Progenitor cell of endocrine pancreas (in vitro differentiated cells): ENCODE measurements around the gene ASCL2. TPM values are rescaled to one million over a fixed set of nuclear protein-coding genes. Genes with fewer than 3 reads are reported as not detected.
A peak's percentile ranks its signal among the peaks of the same experiment; 100 is the strongest.

Source experiments
- DNase-seq: peaks from one replicate; pipeline ENCODE4 v3.0.0; 2021; ENCODE audit warnings: low spot score; ENCODE audit not compliant: unreplicated experiment
- H3K27ac Mint-ChIP-seq: 2 replicates; pipeline ENCODE4 v1.8.0; 2021; ENCODE audit warnings: mild to moderate bottlenecking, moderate library complexity, mixed read lengths
- H3K27me3 Mint-ChIP-seq: 2 replicates; pipeline ENCODE4 v1.8.0; 2021; ENCODE audit warnings: mixed read lengths
- H3K36me3 Mint-ChIP-seq: 2 replicates; pipeline ENCODE4 v1.8.0; 2022; ENCODE audit warnings: mixed read lengths; ENCODE audit not compliant: insufficient read depth
- H3K4me1 Mint-ChIP-seq: 2 replicates; pipeline ENCODE4 v1.8.0; 2021; ENCODE audit warnings: low read depth, mixed read lengths
- H3K4me3 Mint-ChIP-seq: 2 replicates; pipeline ENCODE4 v1.8.0; 2021; ENCODE audit warnings: low read depth, mild to moderate bottlenecking, moderate library complexity, mixed read lengths
- H3K9me3 Mint-ChIP-seq: 2 replicates; pipeline ENCODE4 v1.8.0; 2021; ENCODE audit warnings: low read depth, mixed read lengths
- total RNA-seq: library from RNA; stranded (reverse); gene quantifications from 2 replicates; pipeline ENCODE4 v1.2.1, GENCODE V29; 2021
- TF ChIP-seq, protein P1 (sequence below): fragments of 200-600 bp; sonication (generic); IDR thresholded peaks from one replicate; pipeline ENCODE4 v1.5.0; 2021; ENCODE audit warnings: antibody characterized with exemption, mild to moderate bottlenecking; ENCODE audit not compliant: unreplicated experiment

ASCL2 gene
- total RNA-seq, 1 donor from 2014 or later, result 2.4 TPM

DNA sequence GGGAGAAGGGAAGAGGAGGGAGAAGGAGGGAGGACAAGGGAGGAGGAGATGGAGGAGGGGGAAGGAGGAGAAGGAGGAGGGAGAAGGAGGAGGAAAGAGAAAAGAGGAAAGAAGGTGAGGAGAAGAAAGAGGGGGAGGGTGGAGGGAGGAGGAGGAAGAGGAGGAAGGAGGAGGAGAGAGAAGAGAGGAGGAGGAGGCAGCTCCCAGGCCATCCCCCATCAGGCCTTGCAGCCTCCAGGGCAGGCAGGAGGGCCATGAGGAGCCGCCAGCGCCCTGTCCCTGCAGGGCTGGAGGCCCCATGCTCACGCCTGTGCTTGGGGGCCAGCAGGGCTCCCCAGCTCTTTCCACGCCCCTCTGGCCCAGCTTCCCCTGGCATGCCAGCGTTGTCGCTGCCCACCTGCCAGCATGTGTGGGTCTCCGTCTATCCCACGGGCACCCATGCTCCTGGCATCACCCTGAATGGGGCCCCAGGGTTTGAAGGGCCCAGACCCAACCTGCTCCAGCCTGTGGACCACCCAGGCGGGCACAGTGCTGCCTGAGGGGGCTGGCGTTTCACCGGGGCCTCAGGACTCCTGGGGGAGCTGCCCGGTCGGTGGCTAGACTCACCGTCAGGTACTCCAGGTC lies 36.6 kb upstream of the ASCL2 start:
- TF ChIP-seq, protein P1, sequence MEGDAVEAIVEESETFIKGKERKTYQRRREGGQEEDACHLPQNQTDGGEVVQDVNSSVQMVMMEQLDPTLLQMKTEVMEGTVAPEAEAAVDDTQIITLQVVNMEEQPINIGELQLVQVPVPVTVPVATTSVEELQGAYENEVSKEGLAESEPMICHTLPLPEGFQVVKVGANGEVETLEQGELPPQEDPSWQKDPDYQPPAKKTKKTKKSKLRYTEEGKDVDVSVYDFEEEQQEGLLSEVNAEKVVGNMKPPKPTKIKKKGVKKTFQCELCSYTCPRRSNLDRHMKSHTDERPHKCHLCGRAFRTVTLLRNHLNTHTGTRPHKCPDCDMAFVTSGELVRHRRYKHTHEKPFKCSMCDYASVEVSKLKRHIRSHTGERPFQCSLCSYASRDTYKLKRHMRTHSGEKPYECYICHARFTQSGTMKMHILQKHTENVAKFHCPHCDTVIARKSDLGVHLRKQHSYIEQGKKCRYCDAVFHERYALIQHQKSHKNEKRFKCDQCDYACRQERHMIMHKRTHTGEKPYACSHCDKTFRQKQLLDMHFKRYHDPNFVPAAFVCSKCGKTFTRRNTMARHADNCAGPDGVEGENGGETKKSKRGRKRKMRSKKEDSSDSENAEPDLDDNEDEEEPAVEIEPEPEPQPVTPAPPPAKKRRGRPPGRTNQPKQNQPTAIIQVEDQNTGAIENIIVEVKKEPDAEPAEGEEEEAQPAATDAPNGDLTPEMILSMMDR, result no peak
- Mint-ChIP-seq H3K4me3 (no peak overlapping the region), H3K27me3 (peaks cover 7% of the 10 kb centered on the region), H3K27ac (no peak overlapping the region), H3K36me3 (no peaks in the 10 kb centered on the region), H3K4me1 (peaks cover 6% of the 10 kb centered on the region), H3K9me3 (no peaks in the 10 kb centered on the region)
- DNase-seq, result no peak

DNA sequence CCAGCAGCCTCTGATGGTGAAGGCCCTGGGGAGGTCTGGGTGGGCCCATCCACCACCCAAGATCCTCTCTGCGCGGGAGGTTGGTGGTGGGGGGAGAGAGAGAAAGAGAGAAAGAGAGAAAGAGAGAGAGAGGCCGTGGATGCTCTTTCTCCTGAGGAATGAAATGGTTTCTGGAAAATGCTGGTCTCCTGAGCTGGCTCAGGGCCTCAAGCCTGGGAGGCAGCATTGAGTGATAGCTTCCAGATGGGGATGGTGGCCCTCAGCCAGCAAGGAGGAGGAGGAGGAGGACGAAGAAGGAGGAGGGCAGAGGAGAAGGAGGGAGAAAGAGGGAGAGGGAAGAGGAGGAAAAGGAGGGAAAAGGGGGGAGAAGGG lies 36.0 kb upstream of the ASCL2 start:
- no peaks in the 10 kb centered on the region for H3K9me3 Mint-ChIP-seq
- H3K27me3 Mint-ChIP-seq, result peaks cover 7% of the 10 kb centered on the region
- H3K4me3 Mint-ChIP-seq, result no peak overlapping the region
- no peak for DNase-seq
- H3K27ac Mint-ChIP-seq, result no peak overlapping the region
- H3K4me1 Mint-ChIP-seq, result peaks cover 6% of the 10 kb centered on the region
- no peaks in the 10 kb centered on the region for H3K36me3 Mint-ChIP-seq
- TF ChIP-seq, protein P1, result no peak

DNA sequence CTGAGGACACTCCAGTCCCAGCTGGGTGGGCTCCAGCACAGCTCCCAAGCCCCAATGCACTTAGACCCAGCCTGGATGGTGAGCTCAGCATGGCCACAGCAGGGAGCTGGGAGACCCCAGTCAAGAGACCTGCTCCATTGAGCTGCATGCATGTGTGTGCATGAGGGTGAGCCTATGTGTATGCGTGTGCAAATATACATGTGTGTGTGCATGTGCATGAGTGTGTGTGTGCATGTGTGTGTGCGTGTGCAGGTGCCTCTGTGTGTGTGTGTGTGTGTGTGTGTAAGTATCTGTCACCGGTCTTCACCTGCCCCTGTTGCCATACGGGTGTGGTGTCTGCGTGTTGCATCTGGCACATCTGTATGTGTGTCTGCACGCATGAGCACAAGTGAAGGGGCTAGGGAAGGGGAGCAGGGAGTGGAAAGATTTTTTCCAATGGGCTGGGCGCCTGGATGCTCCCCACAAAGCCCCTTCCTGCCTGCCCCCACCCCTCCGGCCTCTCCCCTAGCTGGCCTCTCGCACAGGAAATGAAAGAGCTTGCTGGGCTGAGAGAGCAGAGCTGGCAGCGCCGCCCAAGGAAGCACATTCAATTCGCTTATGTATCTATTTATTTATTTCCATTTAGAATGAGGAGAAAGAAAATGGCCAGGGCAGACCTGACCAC lies 35.5 kb upstream of the ASCL2 start:
- Mint-ChIP-seq H3K27ac (no peak overlapping the region), H3K9me3 (no peaks in the 10 kb centered on the region), H3K4me1 (peaks cover 6% of the 10 kb centered on the region)

DNA sequence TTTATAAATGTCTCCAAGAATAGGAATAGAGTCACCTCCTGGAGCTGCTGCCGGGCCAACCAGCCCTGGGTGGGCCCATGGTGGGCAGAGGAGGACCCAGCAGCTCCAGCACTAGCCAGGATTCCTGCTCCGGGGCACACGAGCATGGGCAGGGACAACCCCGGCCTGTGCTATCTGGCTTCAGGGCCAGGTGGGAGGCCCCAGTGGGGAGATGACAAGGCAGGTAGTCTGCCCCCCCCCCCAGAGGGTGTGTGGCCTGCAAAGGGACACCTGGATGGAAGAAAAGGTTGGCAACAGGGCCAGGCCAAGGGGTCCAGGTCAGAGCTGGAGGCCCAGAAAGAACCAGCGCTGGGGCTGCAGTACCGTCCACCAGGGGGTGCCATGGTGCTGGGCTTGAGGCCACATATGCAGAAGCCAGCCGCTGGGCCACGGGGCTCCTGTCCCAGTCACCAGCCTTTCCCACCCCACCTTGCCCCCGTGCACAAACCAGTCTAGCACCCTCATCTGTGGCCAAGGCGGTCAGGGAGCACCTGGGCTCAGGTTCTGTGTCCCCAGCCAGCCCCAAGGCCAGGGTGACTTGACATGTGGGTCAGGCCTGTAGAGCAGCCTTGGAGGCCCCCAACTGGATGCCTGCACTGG lies 34.9 kb upstream of the ASCL2 start:
- no peaks in the 10 kb centered on the region for H3K9me3 Mint-ChIP-seq
- H3K36me3 Mint-ChIP-seq, result no peaks in the 10 kb centered on the region
- H3K27ac Mint-ChIP-seq, result no peak overlapping the region
- H3K4me3 Mint-ChIP-seq, result no peak overlapping the region
- DNase-seq, result peak; percentile 67
- peaks cover 6% of the 10 kb centered on the region for H3K4me1 Mint-ChIP-seq
- peaks cover 7% of the 10 kb centered on the region for H3K27me3 Mint-ChIP-seq
- TF ChIP-seq, protein P1, result peak; percentile 77

More for the DNA sequence above, 35.5 kb upstream of the ASCL2 start:
- H3K4me3 Mint-ChIP-seq, result no peak overlapping the region
- DNase-seq, result no peak
- H3K27me3 Mint-ChIP-seq, result peaks cover 7% of the 10 kb centered on the region
- TF ChIP-seq, protein P1, result no peak
- H3K36me3 Mint-ChIP-seq, result no peaks in the 10 kb centered on the region

DNA sequence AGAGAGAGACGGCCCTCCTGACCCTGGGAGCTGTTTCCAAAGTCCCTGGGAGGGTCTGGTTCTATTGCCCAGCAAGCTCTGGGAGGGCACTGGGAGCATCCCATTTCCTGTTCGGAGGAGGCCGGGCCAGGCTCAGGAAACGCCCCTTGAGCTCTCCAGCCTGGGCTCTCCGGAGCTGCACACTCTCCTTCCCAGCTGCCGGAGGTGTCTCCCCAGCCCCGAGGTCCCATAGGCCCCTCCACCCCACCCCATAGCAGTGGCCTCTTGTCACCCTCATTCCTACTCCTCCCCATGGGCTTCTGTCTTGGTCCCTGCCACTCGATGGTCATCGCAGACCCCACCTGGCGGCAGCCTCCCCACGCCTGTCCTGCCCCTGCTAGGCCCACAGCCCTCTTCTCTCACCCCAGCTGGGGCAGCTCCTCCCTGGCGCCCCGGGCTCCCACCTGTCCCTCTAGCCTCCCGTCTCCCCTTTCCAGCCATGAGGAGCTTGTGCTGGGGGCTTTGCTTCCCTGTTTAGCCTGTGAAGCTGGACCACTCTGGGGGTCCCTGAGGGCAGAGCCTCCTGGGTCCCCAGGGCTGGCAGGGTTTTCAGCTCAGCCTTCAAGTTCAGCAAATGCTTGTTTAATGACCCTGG lies 34.2 kb upstream of the ASCL2 start:
- Mint-ChIP-seq H3K9me3 (no peaks in the 10 kb centered on the region), H3K27me3 (peaks cover 7% of the 10 kb centered on the region), H3K27ac (no peak overlapping the region), H3K36me3 (no peaks in the 10 kb centered on the region), H3K4me3 (no peak overlapping the region), H3K4me1 (peaks cover 6% of the 10 kb centered on the region)
- DNase-seq, result no peak
- TF ChIP-seq, protein P1, result no peak
